Islet precursor cell (in vitro differentiated cells): ENCODE data around the gene GSTO2.

Experiments used
- DNase-seq: peaks from one replicate; pipeline ENCODE4 v3.0.0-alpha.2; 2018

The GSTO2 gene

DNA sequence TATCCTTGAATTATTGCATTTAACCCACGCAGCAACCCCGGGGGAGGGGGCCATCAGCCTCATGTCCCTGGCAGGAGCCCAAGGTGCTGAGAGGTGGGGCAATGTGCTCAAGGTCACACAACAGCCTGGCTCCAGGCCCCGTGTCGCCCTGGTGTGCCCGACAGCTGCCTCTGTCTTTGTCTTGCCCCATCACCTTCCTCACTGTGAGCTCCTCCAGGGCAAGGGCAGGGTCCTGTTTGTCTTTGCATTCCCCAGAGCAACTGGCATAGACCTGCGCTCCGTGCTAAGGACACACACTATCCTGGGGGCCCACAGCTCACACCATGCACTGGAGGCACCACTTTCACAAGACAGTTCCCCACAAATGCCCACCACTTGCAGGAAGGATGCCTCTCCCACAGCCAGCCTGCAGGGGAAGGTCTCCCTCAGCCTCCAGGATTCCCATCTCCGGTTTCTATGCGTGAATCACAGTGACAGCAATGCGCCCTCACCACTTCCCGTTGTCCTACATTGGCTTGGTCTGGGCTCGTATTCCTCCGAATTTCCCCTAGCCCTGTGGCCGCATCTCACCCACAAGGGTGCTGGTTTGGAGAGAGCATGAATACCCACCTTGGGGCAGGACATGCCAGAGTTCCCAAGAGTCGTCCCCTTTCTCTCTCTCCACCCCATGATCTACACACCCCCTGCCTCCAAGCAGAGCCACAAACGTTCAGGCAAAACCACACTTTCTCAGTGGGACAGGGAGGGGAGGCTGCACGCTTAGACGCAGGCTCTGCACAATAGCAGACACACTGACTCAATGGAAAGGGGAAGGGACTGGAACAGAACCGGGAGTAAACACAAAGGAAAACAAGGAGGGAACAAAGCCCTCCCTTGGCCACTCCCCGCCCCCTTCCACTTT lies 59.0 kb downstream of the GSTO2 start:
- DNase-seq, result peak; percentile 82

DNA sequence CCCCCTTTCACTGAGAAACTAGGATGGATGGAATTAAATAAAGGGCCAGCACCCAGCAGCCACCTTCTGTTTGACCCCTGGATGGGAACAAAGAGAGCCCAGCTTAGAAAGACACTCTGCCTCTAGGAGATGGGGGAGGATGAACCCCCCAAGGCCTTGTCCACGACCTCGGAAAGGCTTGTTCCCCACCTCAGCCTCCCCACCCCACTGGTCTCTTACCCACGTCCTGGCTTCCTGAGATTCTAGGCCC lies 59.6 kb downstream of the GSTO2 start:
- DNase-seq, result no peak

GRCh38 chr10:104328896-104329710 lies 60.1 kb downstream of the GSTO2 start:
- DNase-seq, result peak; percentile 90

GRCh38 chr10:104329735-104330134 lies 60.8 kb downstream of the GSTO2 start:
- no peak for DNase-seq

DNA sequence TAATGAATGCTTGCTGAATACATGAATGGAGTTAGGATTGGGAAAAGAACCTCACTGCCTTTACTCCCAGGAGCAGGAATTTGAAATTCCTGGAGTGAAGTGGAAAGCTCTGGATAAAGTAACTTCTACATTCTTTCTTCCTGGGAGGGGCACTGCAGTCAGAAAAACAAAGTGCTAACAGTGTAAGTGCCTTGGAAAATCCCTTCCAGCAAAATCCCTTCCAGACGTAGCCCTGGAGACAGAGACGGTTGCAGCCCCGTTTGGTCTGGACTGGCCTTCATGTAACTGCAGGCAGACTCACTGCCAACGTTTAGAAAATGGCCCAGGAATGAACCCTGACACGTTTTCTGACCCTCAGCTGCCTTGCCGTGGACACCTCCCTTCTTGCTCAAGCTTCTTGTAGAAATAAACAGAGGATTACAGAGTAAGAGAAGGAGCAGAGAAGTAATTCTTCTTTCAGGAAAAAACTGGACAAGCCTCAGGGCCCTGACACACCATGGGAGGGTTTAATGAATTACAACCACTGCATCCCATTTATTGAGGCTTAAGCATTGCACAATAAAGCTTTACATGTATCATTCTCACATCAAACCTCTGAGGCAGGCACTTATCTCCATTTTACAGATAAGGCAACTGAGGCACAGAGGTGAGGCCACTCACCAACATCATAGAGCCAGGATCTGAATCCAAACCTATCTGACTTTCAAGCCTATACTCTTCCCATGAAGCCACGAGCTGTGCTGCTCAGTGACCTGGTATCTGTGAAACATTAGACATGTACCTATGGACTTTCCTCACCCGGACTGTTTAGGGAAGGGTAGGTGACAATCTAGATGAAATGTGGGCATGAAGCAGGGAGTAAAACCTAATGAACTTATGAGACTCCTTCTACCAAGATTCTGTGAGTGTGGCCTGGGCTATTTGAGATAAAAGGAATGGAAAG lies 61.5 kb downstream of the GSTO2 start:
- peak; percentile 95 for DNase-seq

GRCh38 chr10:104331208-104331838 lies 62.3 kb downstream of the GSTO2 start:
- DNase-seq, result peak; percentile 87

- DNase-seq, result peak; percentile 64
Observed at GRCh38 chr10:104332243-104333031, 63.5 kb downstream of the GSTO2 start.

DNA sequence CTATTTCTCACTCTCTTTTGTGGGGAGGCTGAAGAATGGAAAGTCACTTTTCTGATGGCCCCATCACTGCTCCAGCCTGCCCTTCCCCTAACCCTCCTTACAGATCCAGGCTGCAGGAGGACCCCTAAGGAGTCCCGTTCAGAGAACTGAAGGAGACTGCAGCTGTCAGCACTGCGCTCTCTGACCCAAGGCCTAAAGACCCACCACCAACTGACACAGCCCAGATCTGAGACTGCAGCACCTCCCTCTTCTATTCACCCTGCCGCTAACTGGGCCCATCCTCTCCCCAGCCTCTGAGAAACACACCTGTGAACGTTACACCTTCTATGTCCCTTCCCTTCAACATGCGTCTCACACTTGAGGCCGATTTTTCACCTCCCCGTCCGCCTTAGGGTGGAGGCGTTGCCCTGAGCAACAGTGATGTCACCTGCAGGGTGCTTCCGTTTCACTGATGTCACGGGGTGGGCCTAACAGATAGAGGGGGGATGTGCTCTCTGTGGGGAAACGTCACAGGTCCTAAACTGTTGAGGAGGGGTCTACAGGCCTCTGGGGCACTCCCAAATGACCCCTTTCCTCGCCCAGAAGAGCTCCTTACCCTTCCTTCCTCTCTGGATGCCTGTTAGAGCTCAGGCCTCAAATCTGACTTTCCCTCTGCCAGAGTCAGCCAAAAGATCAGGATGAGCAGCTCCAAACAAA lies 64.2 kb downstream of the GSTO2 start:
- peak; percentile 40 for DNase-seq

- DNase-seq, result peak; percentile 42
Observed at GRCh38 chr10:104333728-104334373, 64.9 kb downstream of the GSTO2 start.

DNA sequence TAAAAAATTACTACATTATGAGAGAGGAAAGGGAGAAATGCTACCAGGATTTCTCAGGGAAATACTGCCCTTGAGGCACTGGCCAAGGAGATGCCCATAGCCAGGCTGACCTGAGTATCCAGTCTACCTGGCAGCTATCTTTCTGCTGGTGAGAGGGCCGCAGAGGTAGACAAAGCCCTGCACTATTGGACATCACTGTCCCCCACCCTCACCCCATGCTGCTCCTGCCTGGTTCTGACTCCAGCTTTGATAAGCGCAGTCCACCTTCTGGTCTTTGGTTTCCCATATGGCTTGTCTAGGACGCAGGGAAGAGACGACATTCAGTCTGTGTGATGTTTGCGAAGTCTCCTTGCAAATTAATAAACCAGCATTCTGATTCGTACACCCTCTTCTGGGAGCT lies 65.6 kb downstream of the GSTO2 start:
- no peak for DNase-seq

DNA sequence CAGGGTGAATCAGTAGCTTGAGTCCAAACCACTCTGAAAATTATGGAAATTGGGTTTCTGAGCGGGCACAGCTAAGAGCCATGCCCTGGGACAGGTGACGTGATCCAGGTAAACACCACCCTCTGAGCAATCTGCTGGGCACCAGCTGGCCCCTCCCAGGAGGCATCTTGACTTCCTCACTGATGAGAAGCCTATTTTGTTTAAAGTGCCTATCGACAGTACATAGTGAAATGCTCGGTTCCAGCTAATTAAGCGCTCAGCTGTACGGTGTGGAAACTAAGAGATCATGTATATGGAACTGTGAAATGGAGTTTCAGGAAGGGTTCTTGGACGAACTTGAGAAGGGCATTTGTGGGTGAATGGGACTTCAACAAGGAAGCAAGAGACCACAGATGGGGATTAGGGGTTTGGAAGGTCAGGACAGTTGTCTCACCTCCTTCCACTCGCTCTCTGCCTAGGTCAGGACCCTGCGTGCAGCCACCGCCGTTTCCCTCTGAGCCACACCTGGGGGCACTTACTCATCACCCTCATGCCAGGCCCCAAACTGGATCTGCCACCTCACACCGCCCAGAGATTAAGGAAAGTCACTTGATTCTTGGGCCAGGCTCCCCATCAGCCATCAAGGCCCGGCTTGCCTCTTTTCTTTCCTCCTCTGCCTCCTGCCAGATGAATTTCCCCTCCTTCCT lies 66.1 kb downstream of the GSTO2 start:
- DNase-seq, result peak; percentile 45

- DNase-seq, result peak; percentile 52
Observed at GRCh38 chr10:104336821-104337467, 68.0 kb downstream of the GSTO2 start.

GRCh38 chr10:104337521-104337984 lies 68.6 kb downstream of the GSTO2 start:
- DNase-seq, result peak; percentile 77

GRCh38 chr10:104337985-104338735 lies 69.2 kb downstream of the GSTO2 start, which contains the start of gene ITPRIP:
Gene ITPRIP, minus strand, starts transcription at chr10:104338465. Its CDS starts 22,414 bp downstream, at chr10:104316051.
- peak; percentile 83 for DNase-seq

DNA sequence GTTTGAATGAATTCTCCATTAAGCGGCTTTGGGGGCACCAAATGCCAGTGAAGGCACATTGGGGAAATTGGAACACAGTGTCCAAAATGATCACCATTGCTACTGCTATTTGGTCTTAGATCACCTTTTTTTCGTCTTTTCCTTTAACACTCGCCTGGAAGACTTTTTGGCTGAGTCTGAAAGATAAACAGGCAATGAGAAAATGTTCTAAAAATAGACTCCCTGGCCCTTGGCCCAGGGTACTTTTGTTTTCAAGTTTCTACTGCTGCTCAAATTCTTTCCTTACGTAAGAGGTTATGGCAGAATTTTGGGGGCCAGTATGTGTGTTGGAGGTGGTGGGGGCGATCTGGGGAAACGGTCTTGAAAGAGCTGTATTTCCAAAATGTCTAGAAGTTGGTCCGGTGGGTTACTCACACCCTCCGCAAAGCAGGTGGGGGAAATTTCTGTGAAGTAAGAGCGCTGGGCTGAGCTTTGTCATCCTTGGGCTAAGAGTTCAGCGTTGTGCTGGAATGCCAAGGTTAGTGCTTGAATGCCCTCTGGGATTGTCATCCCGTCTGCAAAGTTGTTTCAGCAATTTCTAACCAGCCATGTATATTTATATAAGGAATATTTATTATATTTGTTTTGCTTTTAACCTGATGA lies 70.6 kb downstream of the GSTO2 start:
- DNase-seq, result peak; percentile 51

- peak; percentile 47 for DNase-seq
Observed at GRCh38 chr10:104340111-104340526, 71.1 kb downstream of the GSTO2 start.

DNA sequence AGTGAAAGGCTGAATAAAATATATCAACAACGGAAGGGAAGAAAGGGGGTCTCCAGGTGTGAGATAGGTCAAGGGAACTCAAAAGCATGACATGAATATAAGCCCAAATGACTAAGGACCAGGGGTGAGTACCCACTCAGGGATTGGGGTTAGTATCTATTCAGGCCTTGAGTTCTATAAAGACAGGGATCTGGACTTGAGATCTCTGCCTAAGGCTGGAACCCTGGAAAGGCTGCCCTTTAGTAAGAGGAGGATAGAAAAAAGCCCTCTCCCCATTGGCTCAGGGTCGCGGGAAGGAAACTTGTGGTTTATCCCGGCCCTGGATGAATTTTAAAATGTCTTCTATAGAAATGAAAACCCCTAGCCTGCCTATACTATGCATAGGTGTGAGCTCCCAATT lies 71.7 kb downstream of the GSTO2 start:
- no peak for DNase-seq

DNA sequence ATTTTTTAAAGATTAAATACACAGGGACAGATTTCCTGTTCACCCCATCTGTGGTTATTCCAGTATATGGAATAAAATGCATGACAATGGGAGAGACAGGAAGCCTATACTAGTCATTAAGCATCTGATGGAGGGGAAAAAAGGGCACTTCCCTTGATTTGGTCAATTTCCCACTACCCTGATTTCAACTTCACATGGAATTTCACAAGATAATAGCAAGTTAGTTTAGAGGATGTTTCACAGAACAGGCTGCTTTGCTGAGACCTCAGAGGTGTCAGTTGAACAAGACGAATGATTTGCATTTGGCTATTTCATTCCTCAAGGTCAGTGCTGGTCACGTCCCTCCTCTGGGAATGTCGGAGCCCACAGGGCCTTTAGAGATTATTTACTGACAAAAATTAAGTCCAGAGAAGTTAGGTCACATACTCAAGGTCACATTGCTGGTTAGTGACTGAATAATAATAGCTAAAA lies 74.0 kb downstream of the GSTO2 start:
- DNase-seq, result no peak
